PC-3 (cell line): ENCODE results near the gene PKP2. TPM values are rescaled to one million over a fixed set of nuclear protein-coding genes. Genes with fewer than 3 reads are reported as not detected.
"Not testable (repeated sequence)": the region's sequence is repeated elsewhere in the genome, so short reads cannot be mapped to it uniquely, and the experiment has no call there.

Experiments used
- ATAC-seq: fragments of 200-7000 bp; cut with Tn5 transposase; 2 replicates; pipeline ENCODE4 v1.9.1; 2020; ENCODE audit warnings: mild to moderate bottlenecking, moderate library complexity
- BruUV-seq: library from RNA; stranded (reverse); fragments of 400-500 nt; replicated peaks from 2 replicates; lab custom pipeline; 2021; lab: Mats Ljungman, UMichigan
- CTCF ChIA-PET: fragments of 300-600 bp; sonication (Branson Sonifier 250); formaldehyde crosslinking; loops from one replicate; lab custom pipeline; 2022; ENCODE audit warnings: antibody characterized with exemption; lab: Charles Lee
- POLR2A ChIA-PET: fragments of 300-600 bp; sonication (Branson Sonifier 250); formaldehyde crosslinking; loops from one replicate; lab custom pipeline; 2022; ENCODE audit warnings: antibody characterized with exemption; ENCODE audit not compliant: unreplicated experiment; lab: Charles Lee
- DNase-seq: peaks from one replicate; pipeline ENCODE4 v3.0.0-alpha.2; 2015
- H2AFZ ChIP-seq: fragments of 300-600 bp; sonication (generic); 2 replicates; pipeline ENCODE4 v1.6.0; 2016; ENCODE audit warnings: antibody characterized with exemption, low read length
- H3F3A ChIP-seq: fragments of 300-600 bp; sonication (generic); one replicate; pipeline ENCODE4 v1.6.0; 2017; ENCODE audit warnings: antibody characterized with exemption, low read length, control low read depth, mild to moderate bottlenecking; ENCODE audit not compliant: unreplicated experiment
- H3K27ac ChIP-seq: fragments of 300-600 bp; sonication (generic); 2 replicates; pipeline ENCODE4 v1.5.1; 2016; ENCODE audit warnings: mild to moderate bottlenecking, low read length
- H3K27me3 ChIP-seq: fragments of 300-600 bp; sonication (generic); 2 replicates; pipeline ENCODE4 v1.6.1; 2016; ENCODE audit warnings: low read length, mixed read lengths
- H3K36me3 ChIP-seq: fragments of 300-600 bp; sonication (generic); 2 replicates; pipeline ENCODE4 v1.6.1; 2016; ENCODE audit warnings: low read depth, mixed run types, low read length, mixed read lengths
- H3K4me1 ChIP-seq: fragments of 300-600 bp; sonication (generic); 2 replicates; pipeline ENCODE4 v1.5.1; 2016; ENCODE audit warnings: low read length; ENCODE audit not compliant: insufficient read depth
- H3K4me2 ChIP-seq: fragments of 300-600 bp; sonication (generic); 2 replicates; pipeline ENCODE4 v1.6.0; 2016; ENCODE audit warnings: low read length
- H3K4me3 ChIP-seq: fragments of 300-600 bp; sonication (generic); 2 replicates; pipeline ENCODE4 v1.5.1; 2016; ENCODE audit warnings: mild to moderate bottlenecking, low read length, mixed read lengths
- H3K79me2 ChIP-seq: fragments of 300-600 bp; sonication (generic); 2 replicates; pipeline ENCODE4 v1.6.1; 2017; ENCODE audit warnings: low read length, mixed read lengths
- H3K9ac ChIP-seq: fragments of 300-600 bp; sonication (generic); 2 replicates; pipeline ENCODE4 v1.6.0; 2016; ENCODE audit warnings: mild to moderate bottlenecking, low read length
- H3K9me2 ChIP-seq: fragments of 300-600 bp; sonication (generic); replicated peaks from 2 replicates; pipeline ENCODE4 v1.6.1; 2016; ENCODE audit warnings: mixed run types, low read length, mixed read lengths
- H3K9me3 ChIP-seq: fragments of 300-600 bp; sonication (generic); 2 replicates; pipeline ENCODE4 v1.6.1; 2016; ENCODE audit warnings: low read length, mixed read lengths
- H4K20me1 ChIP-seq: fragments of 300-600 bp; sonication (generic); 2 replicates; pipeline ENCODE4 v1.6.1; 2016; ENCODE audit warnings: low read length, mixed read lengths
- CTCF ChIP-seq: fragments of 300-600 bp; sonication (generic); conservative IDR thresholded peaks from 2 replicates; pipeline ENCODE4 v1.5.1; 2017; ENCODE audit warnings: antibody characterized with exemption, low read depth, mild to moderate bottlenecking, low read length
- EZH2 ChIP-seq: fragments of 300-600 bp; sonication (generic); IDR thresholded peaks from one replicate; pipeline ENCODE4 v1.6.1; 2017; ENCODE audit warnings: antibody characterized with exemption, mild to moderate bottlenecking, low read length; ENCODE audit not compliant: unreplicated experiment
- EZH2phosphoT487 ChIP-seq: fragments of 300-600 bp; sonication (generic); IDR thresholded peaks from 2 replicates; pipeline ENCODE4 v1.6.1; 2018; ENCODE audit warnings: mild to moderate bottlenecking, antibody characterized with exemption, low read length, borderline replicate concordance
- intact Hi-C: fragments of 100-400 bp; cut with micrococcal nuclease; formaldehyde crosslinking; loops from 2 replicates; pipeline ENCODE4 v1.9.0; 2023
- total RNA-seq: library from RNA; depleted of rRNA; stranded (reverse); fragments of >200 nt; gene quantifications from 2 replicates; pipeline ENCODE4 v1.2.3, GENCODE V29; 2014

PKP2 gene
- total RNA-seq, 1 experiment from 2014 or later, result 12.7 TPM

DNA sequence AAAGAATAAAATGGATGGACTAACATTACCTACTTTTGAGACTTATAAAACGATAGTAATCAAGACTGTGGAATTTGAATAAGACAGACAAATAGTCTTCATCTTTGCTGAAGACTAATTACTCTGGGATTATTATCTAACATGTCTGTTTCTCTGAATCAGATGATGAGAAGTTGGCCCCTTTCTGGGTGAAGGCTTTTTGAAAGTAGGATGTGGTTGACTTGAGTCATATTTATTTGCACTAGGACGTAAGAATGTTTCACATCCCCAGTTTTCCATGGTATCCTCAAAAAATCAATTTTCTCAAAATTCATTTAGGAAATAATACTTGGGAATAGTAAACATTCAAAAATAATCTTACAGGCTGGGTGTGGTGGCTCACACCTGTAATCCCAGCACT is 31.8 kb downstream of the PKP2 start:
- POLR2A ChIA-PET, result no interaction called here
- ATAC-seq (peak; percentile 65), DNase-seq (peak; percentile 66)
- Histone ChIP-seq H3K36me3 (no peaks in the 10 kb centered on the region), H2AFZ (no peak overlapping the region), H3F3A (no peaks in the 10 kb centered on the region), H4K20me1 (no peaks in the 10 kb centered on the region), H3K4me2 (peak overlapping the region; percentile 34; the same call in 1 of the 2 replicates), H3K9me2 (no peaks in the 10 kb centered on the region), H3K27me3 (no peaks in the 10 kb centered on the region), H3K9ac (no peak overlapping the region), H3K27ac (peak overlapping the region; percentile 51), H3K79me2 (no peaks in the 10 kb centered on the region), H3K4me3 (no peak overlapping the region), H3K9me3 (no peaks in the 10 kb centered on the region), H3K4me1 (peaks cover 13% of the 10 kb centered on the region; the same call in 1 of the 2 replicates)
- BruUV-seq, result no TSS peak
- no peak for TF ChIP-seq EZH2phosphoT487
- TF ChIP-seq EZH2, result no peak
- no peak for TF ChIP-seq CTCF
- CTCF ChIA-PET, result no interaction called here
- intact Hi-C loops, result loop anchor here (2.0 kb wide), 1 partner anchor 52 kb away; no protein-coding TSS in a partner anchor

- intact Hi-C loops, result no loop called here
- H3K9ac ChIP-seq, result no peak overlapping the region
- H3K4me1 ChIP-seq, result peaks cover 13% of the 10 kb centered on the region; the same call in 1 of the 2 replicates
- H3K36me3 ChIP-seq, result no peaks in the 10 kb centered on the region
- CTCF ChIA-PET, result no interaction called here
- no peak for TF ChIP-seq CTCF
- TF ChIP-seq EZH2phosphoT487, result no peak
- TF ChIP-seq EZH2, result no peak
- no peaks in the 10 kb centered on the region for H3K9me3 ChIP-seq
- H3K4me3 ChIP-seq, result no peak overlapping the region
- H3K4me2 ChIP-seq, result no peak overlapping the region
- DNase-seq, result no peak
- no peak overlapping the region for H2AFZ ChIP-seq
- no peaks in the 10 kb centered on the region for H3K9me2 ChIP-seq
- H3K27me3 ChIP-seq, result no peaks in the 10 kb centered on the region
- H3F3A ChIP-seq, result no peaks in the 10 kb centered on the region
- no peak overlapping the region for H3K27ac ChIP-seq
- ATAC-seq, result no peak
- no TSS peak for BruUV-seq
- no peaks in the 10 kb centered on the region for H4K20me1 ChIP-seq
- POLR2A ChIA-PET, result no interaction called here
- H3K79me2 ChIP-seq, result no peaks in the 10 kb centered on the region
Observed at GRCh38 chr12:32863128-32863527, 33.4 kb downstream of the PKP2 start.

GRCh38 chr12:32861658-32862057 is 34.9 kb downstream of the PKP2 start:
- H3K79me2 ChIP-seq, H2AFZ ChIP-seq, intact Hi-C loops, H3K4me2 ChIP-seq, ATAC-seq, BruUV-seq, CTCF ChIA-PET, POLR2A ChIA-PET, H3F3A ChIP-seq, H3K27me3 ChIP-seq, H3K27ac ChIP-seq, H3K9me2 ChIP-seq, H3K9ac ChIP-seq, DNase-seq, H3K9me3 ChIP-seq, H4K20me1 ChIP-seq, H3K36me3 ChIP-seq, H3K4me3 ChIP-seq: not testable (repeated sequence)
- peaks cover 13% of the 10 kb centered on the region; the same call in 1 of the 2 replicates for H3K4me1 ChIP-seq
